HG03521 (cell line): ENCODE measurements around the gene ZNF774.
"Not testable (repeated sequence)": the region's sequence is repeated elsewhere in the genome, so short reads cannot be mapped to it uniquely, and the experiment has no call there.

Source experiments
- ATAC-seq: cut with Tn5 transposase; IDR thresholded peaks from one replicate; pipeline ENCODE4 v1.9.1; 2021; ENCODE audit warnings: mild to moderate bottlenecking, moderate library complexity; ENCODE audit not compliant: unreplicated experiment

The ZNF774 gene

DNA sequence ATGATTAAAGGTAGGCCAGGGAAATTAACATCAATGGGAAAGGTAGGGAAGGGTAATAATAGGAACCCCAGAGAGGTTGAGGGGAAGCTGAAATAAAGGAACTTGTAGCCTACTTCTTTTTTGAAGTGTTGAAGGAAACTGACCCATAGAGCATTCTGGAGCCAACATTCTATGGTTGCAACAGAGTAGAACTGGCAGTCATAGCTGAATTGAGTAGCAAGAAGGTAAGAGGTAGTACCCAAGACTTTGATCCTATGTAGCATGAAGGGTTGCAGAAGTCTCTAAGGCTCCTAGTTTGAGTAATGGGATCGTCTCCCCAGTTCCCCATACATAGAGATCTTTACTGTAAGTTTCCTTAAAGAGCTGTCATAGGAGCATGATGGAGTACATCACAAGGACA, 7.4 kb upstream of the ZNF774 start:
- ATAC-seq = no peak

DNA sequence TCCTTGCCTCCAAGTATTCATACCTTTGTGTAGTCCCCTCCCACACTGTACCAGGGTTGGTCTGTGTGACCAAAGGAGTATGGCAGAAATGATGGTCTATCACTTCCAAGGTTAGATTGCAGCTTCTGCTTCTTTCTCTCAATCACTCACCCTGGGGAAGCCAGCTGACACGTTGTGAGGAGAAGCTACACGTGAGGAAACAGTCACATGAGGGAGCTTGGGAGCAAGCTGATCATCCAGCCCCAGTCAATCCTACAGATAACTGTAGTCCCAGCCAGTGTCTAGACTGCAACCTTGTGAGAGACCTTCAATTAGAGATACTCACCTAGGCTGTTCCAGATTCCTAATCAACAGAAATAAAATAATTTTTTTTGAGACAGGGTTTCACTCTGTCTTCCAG, 6.2 kb upstream of the ZNF774 start:
- no peak for ATAC-seq

- not testable (repeated sequence) for ATAC-seq
Observed at GRCh38 chr15:90347431-90348065, 4.5 kb upstream of the ZNF774 start.

DNA sequence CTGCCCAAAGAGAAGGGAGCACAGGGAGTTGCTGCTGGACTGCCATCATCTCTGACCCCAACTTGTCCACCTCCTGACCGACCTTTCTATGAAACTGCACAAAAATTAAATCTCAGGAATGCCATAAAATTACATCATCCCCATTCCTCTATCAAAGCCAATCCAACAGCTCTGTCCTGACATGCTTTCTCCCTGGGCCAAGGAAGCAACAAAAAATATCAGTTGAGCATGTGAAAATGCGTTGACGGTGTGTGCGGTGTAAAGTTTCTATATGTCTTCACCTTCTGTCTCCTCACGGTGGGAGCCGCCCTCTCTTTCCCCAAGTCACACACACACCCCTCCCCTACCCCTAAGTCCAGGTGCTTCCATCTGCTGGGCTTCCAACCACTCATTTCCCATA, 3.6 kb upstream of the ZNF774 start:
- ATAC-seq = no peak

- no peak for ATAC-seq
Observed at GRCh38 chr15:90349072-90349471, 3.0 kb upstream of the ZNF774 start.

- no peak for ATAC-seq
Observed at GRCh38 chr15:90349821-90350220, 2.3 kb upstream of the ZNF774 start.

- ATAC-seq = no peak
Observed at GRCh38 chr15:90351479-90352106, 491 bp upstream of the ZNF774 start.

GRCh38 chr15:90354986-90355385, 2.9 kb downstream of the ZNF774 start:
- ATAC-seq = no peak

DNA sequence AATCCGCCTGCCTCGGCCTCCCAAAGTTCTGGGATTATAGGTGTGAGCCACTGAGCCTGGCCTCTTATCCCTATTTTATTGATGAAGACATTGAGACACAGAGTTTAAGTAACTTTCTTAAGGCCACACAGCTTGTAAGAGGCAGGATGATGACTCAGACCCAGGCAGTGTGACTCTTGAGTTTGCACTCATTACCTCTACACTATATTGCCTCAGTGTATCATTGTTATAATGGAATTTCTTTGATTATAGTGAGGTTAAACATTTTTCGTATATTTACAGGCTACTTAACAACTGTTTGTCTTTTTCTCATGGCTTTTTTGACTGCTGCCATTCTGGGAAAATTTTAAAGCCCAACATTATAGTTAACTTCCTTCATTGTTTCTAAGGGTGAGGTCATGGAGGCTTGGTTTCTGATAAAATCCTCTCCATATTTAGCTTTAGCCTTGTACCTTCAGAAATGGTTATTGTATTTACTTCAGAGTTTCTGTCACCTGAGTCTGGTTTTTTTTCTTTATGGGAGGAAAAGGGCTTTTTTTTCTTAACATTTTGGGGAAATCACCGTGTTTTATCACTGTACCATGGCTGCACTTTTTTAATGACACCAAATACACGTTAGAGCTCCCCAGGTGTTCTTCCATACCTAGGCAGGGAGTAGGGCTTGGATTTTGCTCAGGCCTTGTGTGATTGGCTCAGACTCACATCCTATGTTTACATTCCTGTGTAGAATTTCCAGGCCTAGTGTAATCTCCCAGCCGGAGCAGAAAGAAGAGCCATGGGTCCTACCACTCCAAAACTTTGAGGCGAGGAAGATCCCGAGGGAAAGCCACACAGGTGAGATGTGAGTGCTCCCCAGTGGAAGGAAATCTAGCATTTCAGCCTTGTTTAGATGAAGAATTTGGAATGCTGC, 6.3 kb downstream of the ZNF774 start:
- ATAC-seq = no peak

- ATAC-seq = no peak
Observed at GRCh38 chr15:90360746-90361145, 8.7 kb downstream of the ZNF774 start.

DNA sequence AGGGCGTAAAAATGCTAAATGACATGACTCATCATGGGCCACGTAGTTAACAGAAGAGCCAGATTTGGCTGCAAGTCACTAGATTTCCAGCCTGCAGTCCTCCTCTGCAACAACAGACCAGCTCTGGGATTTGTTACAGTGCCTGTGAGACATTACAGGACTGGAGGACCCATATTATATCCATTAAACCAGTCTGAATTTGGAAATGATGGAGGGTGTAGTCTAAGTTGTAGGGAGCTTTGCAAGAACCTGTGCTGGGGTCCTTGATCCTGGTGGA, 10.8 kb downstream of the ZNF774 start:
- ATAC-seq = no peak

GRCh38 chr15:90364251-90364650, 12.2 kb downstream of the ZNF774 start:
- no peak for ATAC-seq

DNA sequence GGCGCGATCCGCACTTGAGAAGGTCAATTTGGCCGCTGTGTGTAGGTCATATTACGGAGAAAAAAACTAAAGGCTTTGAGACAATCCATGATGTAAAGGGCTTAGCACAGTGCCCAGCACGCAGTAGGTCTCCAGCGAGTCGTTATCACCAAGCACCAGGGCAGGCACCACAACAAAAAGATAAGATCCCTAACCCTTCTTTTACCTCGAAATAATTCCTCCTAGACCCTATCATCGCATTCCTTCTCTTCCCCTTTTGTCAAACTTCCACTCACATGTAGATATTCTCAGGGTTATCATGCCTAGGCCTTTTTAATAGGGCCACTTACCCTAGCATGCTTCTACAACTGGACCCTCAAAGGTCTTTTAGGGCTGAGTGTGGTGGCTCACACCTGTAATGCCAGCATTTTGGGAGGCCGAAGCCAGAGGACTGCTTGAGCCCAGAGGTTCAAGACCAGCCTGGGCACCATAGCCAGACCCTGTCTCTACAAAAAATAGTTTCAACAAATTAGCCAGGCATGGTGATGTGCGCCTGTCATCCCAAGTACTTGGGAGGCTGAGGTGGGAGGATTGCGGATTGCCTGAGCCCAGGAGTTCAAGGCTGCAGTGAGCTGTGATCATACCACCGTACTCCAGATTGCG, 13.5 kb downstream of the ZNF774 start:
- ATAC-seq = no peak

- no peak for ATAC-seq
Observed at GRCh38 chr15:90367576-90367975, 15.5 kb downstream of the ZNF774 start.

GRCh38 chr15:90375071-90375470, 23.0 kb downstream of the ZNF774 start:
- ATAC-seq = no peak

GRCh38 chr15:90376789-90377188, 24.7 kb downstream of the ZNF774 start:
- ATAC-seq = no peak

GRCh38 chr15:90379263-90379662, 27.2 kb downstream of the ZNF774 start:
- no peak for ATAC-seq

- ATAC-seq = no peak
Observed at GRCh38 chr15:90381515-90381914, 29.4 kb downstream of the ZNF774 start.

GRCh38 chr15:90382320-90382719, 30.2 kb downstream of the ZNF774 start:
- ATAC-seq = no peak

DNA sequence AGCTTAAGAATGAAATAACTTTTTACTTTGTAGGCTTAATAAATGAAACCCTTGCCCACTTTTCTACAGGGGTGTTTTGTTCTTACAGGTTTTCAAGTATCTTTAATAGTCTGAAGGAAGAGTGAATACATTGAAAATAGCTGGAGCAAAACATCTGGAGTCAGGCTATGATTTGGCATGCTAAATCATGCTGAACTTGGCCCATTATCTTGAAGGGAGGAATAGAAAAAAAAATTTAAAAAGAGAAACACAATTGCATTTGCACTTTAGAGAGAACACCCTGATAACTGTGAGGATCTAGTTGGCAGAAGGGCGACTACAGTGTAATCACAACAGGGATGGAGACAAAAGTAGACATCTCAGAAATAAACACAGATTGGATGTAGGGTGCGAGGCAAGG, 34.1 kb downstream of the ZNF774 start:
- ATAC-seq = no peak

DNA sequence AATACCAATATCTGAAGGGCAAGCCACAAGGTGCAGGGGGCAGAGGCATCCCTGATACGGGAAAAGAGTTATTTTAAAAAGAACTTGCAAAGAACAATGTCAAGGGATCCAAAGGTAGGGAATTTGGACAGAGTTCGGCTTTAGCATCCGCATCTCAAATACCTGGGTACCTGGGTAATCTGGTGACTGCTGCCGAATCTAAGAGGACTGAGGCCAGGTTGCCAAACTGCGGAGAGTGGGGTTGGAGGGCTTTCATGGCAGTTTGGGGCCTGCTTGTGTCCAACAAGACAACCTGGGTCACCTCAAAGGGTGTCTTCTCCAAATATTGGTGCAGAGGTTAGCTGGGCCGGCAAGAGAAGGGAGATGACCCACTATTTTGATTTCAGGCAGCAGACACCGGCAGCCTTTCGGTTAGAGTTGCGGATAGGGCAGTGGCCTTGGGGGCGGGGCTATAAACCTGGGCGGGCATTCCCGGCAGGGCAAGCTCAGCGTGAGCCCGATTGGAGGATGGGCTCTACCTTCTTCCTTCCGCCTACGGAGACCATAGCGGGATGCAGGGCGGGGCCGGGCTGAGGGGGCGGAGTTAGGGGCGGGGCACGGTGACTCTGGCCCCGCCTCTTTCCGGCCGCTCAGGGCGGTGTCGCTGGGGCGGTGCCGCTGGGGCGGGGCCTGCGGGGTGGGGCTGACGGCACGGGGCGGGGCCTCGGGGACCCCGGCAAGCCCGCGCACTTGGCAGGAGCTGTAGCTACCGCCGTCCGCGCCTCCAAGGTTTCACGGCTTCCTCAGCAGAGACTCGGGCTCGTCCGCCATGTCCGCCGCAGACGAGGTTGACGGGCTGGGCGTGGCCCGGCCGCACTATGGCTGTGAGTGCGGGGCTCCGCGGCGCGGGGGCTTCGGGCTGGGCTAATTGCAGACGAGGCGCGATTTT, 35.7 kb downstream of the ZNF774 start, which contains the start of gene IQGAP1:
Gene IQGAP1, plus strand, starts transcription at position 709 of the 928 bp plus-strand sequence. Its CDS starts 100 bp downstream, at position 809.
- peak; percentile 91 for ATAC-seq
